GM18951 (cell line): ENCODE results near the gene PIGH.
"Not testable (repeated sequence)": the region's sequence is repeated elsewhere in the genome, so short reads cannot be mapped to it uniquely, and the experiment has no call there.

Experiments used
- POLR2A ChIP-seq: IDR thresholded peaks from 4 replicates; pipeline ENCODE4 v1.6.1; 2011; ENCODE audit warnings: mild to moderate bottlenecking; ENCODE audit not compliant: insufficient read length, insufficient read depth; ENCODE audit errors: extremely low read depth
- in situ Hi-C: fragments of 300-500 bp; cut with MboI; formaldehyde crosslinking; loops from one replicate; pipeline ENCODE4 v1.12.0; 2022; ENCODE audit warnings: low sequenced_read_pairs, mixed read lengths, inconsistent platforms; ENCODE audit not compliant: unreplicated experiment

PIGH gene

DNA sequence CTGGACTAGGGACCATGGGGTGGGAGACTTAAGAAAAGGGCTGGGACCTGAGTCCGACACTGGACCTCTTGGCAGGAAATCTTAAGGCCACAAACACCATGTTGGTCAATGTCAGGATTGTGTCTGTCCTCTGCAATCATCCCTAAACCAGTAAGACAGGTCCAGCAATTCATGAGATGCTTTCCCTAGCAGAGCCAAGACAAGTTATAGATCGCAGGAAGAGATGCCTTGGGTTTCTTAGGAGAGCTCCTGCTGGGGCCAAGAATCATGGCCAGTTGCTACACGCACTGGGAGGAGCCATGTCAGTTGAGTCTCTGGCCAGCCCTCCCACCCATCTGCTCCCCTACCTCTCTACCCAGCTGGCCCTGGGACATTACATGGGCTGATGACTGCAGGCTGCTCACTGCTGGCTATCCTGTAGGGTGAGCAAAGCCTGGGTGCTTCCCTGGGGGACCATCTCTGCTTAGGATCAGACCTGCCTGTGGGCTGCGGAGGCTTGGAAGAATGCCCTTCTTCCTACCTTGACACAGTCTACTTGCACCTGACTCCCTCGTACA lies 52.8 kb downstream of the PIGH start:
- TF ChIP-seq POLR2A, result no peak
- in situ Hi-C loops, result no loop called here

- TF ChIP-seq POLR2A, result no peak
- in situ Hi-C loops, result no loop called here
Observed at GRCh38 chr14:67544590-67544989, 55.5 kb downstream of the PIGH start.

GRCh38 chr14:67542620-67543019 lies 57.4 kb downstream of the PIGH start:
- in situ Hi-C loops, result not testable (repeated sequence)

GRCh38 chr14:67541448-67542387 lies 58.4 kb downstream of the PIGH start:
- TF ChIP-seq POLR2A, result no peak
- in situ Hi-C loops, result no loop called here
